GM12874 (cell line): Measurements from ENCODE around the gene SPAG16.

Source experiments
- TF ChIP-seq, protein P1 (sequence below): IDR thresholded peaks from 2 replicates; pipeline ENCODE4 v1.5.1; 2011; ENCODE audit warnings: low read depth, mild to moderate bottlenecking, control low read depth, low read length, moderate library complexity; ENCODE audit not compliant: insufficient read depth

Gene SPAG16

DNA sequence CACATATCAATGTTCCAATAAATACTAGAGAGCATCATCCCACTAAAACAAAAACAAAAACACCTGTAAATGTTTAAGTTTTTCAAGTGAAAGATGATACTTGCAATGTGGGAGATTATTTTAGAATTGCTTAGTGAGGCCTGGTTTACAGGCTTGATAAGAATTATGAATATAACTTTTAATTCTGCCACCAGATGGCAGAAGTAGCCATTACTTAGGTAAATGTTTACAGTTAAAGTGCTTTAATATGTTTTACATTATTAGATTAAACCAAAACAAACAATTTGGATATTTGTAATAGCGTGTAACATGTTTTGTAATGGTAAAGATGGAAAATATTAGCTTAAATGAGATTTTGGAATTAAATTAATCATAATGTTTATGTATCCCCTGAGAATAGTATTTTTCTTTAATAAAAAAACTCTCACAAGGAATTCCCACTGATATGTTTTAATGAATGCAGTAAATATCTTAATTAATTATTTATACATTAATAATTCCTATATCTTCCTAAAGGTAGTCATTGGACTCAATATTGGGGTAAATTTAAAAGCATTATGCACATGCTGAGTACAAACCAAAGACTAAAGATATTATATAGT is 522.0 kb downstream of the SPAG16 start:
- TF ChIP-seq, protein P1, sequence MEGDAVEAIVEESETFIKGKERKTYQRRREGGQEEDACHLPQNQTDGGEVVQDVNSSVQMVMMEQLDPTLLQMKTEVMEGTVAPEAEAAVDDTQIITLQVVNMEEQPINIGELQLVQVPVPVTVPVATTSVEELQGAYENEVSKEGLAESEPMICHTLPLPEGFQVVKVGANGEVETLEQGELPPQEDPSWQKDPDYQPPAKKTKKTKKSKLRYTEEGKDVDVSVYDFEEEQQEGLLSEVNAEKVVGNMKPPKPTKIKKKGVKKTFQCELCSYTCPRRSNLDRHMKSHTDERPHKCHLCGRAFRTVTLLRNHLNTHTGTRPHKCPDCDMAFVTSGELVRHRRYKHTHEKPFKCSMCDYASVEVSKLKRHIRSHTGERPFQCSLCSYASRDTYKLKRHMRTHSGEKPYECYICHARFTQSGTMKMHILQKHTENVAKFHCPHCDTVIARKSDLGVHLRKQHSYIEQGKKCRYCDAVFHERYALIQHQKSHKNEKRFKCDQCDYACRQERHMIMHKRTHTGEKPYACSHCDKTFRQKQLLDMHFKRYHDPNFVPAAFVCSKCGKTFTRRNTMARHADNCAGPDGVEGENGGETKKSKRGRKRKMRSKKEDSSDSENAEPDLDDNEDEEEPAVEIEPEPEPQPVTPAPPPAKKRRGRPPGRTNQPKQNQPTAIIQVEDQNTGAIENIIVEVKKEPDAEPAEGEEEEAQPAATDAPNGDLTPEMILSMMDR: no peak

DNA sequence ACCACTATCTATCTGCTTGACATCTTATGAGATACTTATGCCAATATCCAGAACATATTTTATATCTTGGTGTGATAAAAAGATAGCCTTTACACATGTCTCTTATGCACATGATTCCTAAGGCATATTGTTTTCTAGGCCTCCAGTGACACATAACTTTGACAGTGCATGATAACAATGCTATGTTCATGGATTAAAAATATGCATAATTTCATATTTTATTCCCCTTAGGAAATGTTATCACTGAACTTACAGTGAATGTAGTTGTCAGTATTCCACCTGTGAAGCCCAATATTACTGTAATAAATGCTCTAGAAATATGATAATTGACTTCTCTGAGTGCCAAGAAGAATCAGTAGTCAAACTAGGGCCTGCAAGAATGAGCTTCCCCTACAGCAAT is 532.3 kb downstream of the SPAG16 start:
- TF ChIP-seq, protein P1: no peak

DNA sequence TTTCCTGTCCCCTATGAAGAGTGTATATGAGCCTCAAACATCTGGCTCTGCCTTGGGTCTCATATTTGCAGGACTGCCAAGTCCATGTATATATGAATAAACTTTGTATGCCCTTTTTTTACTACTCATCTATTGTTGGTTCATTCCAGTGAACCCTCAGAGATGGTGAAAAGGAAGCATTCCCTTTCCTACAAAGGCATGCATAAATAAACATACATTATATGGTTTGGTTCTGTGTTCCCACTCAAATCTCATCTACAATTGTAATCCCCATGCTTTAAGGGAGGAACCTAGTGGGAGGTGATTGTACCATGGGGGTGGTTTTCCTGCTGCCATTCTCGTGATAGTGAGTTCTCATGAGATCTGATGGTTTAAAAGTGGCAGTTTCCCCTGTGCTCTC is 534.2 kb downstream of the SPAG16 start:
- TF ChIP-seq, protein P1: no peak

DNA sequence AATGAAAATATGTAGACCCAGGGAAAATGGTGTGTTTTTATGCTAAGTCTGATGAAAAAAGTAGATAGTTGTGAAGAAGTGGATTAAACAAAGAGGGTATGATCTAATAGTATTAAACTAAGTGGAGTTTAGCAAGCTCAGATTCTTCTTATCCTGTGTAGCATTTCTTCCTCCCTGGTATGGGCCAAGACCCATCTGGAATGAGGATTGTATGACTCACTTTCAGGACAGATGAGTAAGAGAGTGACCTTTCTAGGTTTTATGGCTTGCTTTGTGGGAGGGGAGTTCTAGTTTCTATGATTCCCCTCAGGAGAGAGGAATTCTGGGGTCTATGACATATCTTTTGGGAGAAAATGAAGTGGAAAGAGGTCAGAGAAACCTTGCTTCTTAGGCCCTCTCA is 550.1 kb downstream of the SPAG16 start:
- TF ChIP-seq, protein P1: no peak

DNA sequence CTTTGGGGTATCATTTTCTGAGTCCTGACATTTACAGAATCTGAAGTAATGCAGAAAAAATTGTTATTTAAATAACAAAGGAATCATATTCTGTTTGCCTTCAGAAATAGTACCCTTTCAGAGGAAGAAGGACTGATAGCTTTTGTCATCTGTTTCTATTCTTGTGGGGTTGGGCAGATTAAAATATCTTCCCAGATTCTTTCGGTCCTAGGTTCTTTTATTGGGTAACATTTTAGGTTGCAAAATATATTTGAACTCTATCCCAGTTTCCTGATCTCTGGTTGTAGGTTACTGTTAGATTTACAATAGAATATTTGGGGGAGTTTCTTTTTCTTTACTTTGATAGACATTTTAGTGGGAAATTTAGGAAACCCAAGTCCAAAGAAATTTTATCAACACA is 550.5 kb downstream of the SPAG16 start:
- TF ChIP-seq, protein P1: no peak

DNA sequence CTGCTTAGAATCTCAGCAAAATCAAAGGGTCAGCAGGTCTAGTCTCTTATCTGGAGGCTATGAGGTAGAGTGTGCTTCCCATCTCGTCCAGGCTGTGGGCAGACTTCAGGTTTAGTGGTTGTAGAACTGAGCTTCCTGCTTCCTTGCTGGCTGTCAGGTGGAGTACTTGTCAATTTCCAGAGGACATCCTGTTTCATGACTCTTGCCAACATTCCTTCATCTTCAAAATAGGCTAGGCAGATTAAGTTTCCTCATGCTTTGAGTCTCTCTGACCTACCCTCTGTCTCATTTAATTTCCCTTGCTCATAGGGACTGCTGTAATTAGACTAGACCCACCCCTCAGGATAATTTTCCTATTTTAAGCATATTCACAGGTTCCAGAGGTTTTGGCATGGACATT is 562.6 kb downstream of the SPAG16 start:
- TF ChIP-seq, protein P1: no peak

DNA sequence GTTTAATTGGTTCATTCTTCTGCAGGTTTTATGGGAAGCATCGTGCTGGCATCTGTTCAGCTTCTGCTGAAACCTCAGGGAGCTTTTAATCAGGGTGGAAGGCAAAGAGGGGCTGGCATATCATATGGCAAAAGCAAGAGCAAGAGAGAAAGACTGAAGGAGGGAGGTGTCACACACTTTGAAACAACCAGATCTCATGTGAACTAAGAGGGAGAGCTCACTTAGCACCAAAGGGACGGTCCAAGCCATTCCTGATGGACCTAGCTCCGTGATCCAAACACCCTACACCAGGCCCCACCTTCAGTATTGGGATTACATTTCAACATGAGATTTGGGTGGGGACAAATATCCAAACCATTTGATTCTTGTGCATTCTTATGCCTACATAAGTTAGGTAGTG is 563.1 kb downstream of the SPAG16 start:
- TF ChIP-seq, protein P1: no peak
